HG03064 (cell line): ENCODE data around the gene JAZF1.

Source experiments
- ATAC-seq: cut with Tn5 transposase; IDR thresholded peaks from one replicate; pipeline ENCODE4 v1.9.1; 2021; ENCODE audit warnings: low read depth; ENCODE audit not compliant: unreplicated experiment

Gene JAZF1

GRCh38 chr7:28112467-28112866, 68.1 kb downstream of the JAZF1 start:
- ATAC-seq: no peak

GRCh38 chr7:28112012-28112411, 68.6 kb downstream of the JAZF1 start:
- ATAC-seq: no peak

DNA sequence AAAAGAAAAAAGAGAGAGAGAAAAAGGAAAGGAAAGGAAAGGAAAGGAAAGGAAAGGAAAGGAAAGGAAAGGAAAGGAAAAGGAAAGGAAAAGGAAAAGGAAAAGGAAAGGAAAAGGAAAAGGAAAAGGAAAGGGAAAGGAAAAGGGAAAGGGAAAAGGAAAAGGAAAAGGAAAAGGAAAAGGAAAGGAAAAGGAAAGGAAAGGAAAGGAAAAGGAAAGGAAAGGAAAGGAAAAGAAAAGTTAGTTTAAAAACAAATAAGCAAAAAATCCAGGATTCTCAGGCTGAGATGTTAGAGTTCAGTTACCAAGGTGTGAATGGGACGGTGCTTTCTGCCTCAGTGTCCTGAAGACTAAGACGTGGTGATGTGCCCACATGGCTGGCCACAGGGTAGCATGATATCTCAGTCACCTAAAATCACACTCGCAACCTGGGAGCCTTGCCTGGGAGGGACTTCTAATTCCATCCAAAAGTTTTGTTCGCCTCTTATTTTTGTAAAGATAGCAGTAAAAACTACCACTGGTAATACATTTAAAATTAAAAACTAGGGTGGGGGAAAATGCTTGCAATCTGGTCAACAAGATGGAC, 70.1 kb downstream of the JAZF1 start:
- no peak for ATAC-seq

DNA sequence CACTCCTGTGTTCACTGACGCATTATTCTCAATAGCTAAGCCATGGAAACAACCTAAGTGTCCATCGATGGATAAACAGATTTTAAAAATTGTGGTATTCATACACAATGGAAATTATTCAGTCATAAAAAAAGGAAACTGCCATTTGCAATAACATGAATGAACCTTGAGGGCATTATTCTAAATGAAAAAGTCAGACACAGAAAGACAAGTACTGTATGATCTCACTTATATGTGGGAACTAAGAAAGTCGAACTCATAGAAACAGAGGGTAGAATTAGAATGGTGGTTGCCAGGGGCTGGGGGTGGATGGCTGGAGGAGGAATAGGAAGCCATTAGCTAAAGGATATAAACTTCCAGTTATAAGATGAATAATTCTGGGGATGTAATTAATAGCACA, 71.8 kb downstream of the JAZF1 start:
- no peak for ATAC-seq

DNA sequence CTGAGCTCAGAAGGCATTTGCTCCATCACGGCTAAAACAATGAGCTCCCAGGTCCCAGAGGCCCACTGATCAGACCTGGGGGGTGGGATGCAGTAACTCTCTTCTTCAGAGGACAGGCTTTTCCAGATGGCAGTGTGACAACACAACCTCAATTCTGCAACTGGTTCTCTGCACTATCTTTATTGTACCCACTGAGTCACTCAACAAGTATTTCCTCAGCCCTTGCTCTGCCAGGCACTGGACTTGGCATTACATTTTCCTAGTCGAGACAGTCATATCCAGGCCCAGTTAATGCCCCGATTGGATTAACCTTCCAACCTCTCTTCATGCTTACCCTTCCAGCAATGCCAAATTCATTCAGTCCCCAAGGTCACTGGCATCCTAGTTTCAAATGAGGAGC, 72.6 kb downstream of the JAZF1 start:
- ATAC-seq: no peak

DNA sequence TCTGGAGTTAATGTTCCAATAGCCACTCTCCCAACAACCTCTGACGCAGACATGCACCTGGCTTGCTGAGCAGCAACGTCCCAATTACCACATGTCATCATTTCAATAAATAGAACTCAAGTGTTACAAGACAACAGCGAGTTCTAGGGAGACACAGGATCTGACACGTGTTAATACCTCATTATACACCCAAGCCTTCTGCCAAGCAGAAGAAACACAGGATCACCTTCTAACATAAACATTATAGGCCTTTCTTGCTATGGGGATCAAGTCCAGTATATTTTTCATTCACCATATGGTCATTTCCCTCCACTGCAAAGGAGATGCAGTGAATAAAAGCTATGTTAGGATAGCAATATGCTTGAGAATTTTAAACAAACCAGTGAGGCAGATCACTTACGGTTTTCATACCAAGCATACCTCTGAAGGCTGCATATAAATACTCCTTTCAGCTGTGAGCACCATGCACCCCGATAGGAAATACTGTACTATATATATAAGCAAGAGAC, 74.2 kb downstream of the JAZF1 start:
- no peak for ATAC-seq

GRCh38 chr7:28105234-28105633, 75.4 kb downstream of the JAZF1 start:
- no peak for ATAC-seq

DNA sequence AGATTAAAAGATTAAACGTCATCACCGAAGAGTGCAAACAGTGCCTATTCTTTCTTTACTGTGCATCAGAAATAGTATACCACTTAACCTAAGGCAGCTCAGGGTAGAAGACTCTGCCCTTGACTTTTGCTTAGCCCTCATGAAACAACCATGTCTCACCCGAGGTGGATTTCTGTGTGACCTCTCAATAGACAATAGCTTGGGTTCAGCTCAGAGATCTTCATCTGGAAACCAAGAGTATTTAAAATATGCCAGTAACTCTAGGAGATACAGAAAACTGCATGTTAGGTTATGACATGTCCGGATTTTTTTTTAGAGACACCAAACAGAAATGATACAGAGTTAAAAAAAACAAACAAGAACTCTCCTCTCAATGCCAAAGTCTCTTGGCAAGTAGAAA, 75.8 kb downstream of the JAZF1 start:
- ATAC-seq: no peak

GRCh38 chr7:28104041-28104541, 76.5 kb downstream of the JAZF1 start:
- no peak for ATAC-seq

DNA sequence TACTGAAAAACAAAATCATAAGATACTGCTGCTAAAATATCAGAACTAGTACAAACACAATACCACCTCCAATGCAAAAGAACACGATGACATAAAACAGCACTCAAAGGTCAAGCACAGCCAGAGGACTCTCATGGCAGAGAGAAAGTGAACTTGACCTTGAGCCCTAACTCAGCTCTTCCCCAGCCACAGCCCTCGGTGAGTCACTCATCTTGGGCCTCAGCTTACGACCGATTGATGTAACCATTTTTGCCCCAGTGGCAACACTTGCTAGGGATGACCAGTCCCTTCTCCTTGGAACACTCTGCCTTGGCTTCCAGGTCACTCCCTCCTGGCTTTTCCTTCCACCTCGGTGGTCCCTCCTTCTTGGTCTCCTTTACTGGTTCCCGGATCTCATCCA, 77.8 kb downstream of the JAZF1 start:
- no peak for ATAC-seq

- ATAC-seq: no peak
Observed at GRCh38 chr7:28096713-28097112, 83.9 kb downstream of the JAZF1 start.

DNA sequence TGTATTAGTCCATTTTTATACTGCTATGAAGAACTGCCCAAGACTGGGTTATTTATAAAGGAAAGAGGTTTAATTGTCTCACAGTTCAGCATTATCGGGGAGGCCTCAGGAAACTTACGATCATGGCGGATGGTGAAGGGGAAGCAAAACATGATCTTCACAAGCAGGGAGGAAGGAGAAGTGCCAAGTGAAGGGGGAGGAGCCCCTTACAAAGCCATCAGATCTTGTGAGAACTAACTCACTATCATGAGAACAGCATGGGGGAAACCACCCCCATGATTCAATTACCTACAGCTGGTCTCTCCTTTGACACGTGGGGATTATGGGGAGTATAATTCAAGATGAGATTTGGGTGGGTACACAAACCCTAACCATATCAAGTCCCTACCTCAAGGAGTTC, 85.4 kb downstream of the JAZF1 start:
- ATAC-seq: no peak

- ATAC-seq: no peak
Observed at GRCh38 chr7:28093623-28094232, 86.9 kb downstream of the JAZF1 start.

DNA sequence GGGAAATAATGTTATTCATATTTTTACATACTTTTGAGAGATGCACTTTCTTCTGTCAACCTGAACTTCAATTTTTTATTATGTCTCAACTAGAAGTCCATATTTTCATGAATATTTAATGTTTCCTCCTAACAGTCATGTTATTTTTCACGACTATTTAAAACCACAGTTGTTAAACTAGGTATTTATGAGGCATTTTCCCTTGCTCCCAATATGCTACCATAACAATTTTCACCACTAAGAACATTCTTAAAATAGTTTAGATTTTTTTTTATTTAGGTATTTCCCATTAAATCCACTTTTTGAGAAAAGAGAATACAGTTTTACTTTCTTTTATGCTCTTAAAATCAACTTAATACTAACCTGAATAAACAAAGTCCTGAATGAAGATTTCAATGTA, 89.4 kb downstream of the JAZF1 start:
- ATAC-seq: no peak

DNA sequence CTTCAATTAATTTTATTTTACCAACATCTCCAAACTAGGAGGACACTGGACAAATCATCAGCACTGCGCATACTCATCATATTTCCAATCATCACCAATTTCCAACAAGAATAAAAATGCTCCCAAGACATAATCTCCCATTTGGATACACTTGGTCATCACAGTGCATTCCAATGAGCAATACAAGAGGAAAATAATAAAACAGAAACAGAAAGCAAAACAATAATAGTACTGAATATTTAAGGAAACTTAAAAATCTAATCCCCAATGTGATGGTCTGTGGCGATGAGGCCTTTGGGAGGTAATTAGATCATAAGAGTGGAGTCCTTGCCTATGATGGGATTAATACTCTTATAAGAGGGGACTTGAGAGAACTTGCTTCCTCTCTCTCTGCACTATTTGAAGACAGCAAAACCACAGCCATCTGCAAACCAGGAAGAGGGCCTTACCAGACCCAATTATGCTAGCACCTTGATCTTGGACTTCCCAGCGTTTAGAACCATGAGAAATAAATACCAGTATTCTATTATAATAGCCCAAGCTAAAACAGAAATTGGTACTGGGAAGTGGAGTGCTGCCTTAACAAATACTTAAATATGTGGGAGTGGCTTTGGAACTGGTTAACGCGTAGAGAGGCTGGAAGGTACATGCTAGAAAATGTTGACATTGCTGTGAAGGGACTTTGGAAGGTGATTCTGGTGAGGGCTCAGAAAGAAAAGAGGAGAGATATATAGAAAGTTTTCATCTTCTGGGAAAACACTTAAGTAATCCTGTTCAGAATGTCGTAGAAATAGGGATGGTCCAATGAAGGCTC, 91.5 kb downstream of the JAZF1 start:
- ATAC-seq: no peak

DNA sequence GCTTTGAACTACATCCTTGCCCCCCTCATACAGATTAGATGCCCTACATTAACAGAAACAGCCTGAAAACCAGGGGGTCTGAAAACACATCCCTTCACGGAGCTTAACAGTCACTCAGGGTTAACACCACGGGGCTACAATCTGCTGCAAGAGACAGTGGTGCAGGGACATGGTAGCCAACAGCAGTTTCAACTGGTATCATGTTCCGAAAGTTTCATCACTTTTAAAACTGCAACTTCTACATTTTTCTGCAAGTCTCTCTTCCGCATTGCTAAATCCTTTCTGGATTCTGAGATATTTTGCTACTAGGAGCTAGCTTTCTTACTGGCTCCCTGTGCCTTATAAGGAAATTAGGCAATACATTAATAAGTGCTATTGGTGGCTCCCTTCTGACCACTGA, 92.6 kb downstream of the JAZF1 start:
- ATAC-seq: no peak

DNA sequence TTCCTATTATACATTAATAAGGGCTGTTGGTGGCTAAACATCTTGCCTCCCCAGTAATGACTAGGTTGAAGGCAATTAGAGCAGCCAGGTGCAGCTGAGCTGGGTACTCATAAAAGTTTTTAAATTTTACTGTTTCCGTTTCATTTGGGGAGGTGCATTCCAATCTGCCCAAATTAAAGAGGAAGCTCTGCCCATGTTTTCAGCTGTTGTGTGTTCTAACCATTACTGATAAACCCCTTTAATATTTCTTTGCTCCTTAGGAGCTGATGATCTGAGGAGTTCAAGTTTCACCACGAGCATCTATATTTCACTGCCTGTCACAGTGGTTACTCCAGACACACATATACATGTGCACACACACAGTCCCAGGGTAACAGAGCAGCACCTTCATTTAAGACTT, 94.4 kb downstream of the JAZF1 start:
- ATAC-seq: no peak

GRCh38 chr7:28083998-28084985, 96.3 kb downstream of the JAZF1 start:
- no peak for ATAC-seq

DNA sequence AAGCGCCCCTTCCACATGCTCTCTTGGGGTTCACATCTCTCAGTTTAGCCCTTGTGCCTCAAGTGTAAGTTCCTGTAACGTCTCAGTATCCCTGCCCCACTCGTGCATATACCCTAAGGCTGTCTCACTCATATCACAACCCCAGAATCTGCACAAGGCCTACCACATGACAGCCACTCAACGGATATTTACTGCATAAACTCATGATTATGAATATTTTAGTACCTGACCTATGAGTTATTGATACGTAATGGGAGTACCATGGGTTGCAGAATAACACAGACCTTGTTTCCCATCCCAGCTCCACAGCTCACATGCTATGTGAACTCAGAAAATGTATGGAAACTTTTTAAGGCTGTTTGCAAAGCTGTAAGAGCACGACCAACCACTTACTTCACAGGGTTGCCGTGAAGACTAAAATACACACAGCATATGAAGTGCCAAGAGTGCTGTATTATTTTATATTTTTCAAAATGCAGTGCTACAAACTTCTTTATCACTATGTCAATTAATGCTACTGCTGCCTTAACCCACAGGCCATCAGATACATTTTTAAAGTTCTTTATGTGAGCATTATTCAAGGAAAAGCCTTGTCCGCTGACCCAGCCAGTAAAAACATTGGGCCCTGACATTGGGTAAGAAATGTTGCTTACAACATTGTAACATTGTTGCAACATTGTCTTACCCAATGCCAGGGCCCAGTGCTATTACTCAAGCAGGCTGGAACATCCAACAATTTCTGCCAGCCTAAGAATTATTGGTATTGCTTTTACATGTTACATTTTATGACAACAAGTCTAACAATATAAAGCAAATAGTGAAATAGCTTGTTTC, 97.2 kb downstream of the JAZF1 start:
- ATAC-seq: no peak

DNA sequence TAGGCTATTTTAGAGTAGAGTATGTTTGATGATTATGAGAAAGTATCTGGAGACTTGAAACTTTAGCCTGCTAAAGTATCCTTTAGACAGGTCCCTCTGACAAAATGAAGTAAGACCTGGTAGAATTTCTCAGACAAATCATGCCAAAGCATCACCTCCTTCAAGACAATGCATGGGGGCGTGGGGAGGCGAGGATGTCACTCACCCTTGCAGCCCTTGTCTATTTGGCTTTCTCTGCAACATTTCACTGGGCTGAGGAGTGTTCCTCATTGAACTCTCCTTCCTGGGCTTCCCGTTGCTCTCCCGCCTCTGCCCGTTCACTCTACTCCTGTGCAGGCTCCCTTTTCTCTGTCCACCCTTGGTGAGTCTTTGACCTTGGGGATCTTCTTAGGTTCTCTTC, 98.5 kb downstream of the JAZF1 start:
- no peak for ATAC-seq
